A204.1 (cell line): ENCODE data around the gene RPL3.

Source experiments
- FAIRE-seq: peaks from 2 replicates; lab custom pipeline; 2012; peaks lifted over from hg19 to GRCh38; lab: Jason Lieb, UNC

RPL3 gene

DNA sequence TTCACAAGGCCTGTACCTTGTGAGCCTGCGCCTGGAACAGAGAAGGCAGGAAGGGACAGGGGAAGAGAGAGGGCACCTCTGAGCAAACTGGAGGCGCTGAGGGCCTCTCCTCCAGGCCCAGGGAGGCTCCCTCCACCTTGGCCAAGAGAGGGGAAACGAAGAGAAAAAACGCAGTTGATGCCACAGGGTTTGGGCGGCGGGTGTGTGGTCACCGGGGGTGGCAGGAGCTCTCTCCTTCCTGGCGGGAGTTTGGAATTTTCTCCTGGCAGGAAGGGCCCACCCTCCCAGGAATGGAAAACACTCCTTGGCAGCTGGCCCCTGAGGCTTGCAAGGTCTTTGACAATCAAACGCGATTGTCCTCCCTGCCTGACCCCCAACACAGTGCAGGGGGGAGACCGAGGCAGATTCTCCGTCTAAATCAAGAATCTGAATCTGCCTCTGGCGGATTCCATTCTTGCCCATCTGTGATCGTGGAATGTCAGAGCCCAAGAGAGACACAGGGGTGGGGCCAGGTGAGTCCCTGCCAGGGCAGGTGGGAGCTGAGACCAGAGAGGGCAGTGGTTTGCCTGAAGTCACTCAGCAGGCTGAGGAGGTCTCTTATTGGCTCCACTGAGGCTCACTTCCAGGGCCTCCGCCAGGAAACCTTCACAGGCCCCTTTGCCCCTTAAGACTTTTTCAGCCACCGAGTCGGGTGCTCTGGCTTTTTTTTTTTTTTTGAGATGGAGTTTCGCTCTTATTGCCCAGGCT lies 21.0 kb downstream of the RPL3 start:
- no peak for FAIRE-seq

DNA sequence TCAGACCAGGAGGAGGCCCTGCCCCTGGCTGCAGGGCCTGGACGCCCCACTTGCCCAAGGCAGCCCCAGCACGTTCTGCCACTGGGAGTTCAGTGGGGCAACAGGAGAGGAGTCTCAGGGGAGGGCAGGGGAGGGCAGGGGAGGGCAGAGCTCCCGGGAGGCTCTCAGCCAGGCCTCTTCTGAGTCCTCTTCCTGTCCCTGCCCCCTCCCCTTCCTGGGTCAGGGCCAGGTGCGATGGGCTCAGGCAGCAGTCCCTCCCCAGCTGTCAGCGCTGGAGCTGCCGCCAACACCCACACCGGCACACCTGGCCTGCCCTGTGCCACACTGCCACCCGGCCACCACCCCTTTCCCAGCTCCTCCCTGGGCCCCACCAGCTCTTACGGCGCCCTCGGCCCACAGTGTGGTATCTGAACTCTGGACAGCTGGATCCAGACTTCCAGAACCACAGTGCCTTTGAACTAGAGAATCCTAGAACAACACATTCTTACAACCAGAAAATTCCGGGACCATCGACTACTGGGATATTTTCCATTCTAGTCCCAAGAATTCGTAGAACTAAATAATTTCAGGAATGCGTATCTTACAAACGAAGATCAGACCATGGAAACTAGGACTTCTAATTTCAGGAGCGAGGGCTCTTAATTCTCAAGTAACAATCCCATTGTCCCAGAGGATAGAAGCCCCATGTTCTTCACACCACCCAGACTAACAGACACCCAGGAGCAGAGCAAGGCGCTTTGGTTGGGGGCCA lies 21.8 kb downstream of the RPL3 start:
- no peak for FAIRE-seq

DNA sequence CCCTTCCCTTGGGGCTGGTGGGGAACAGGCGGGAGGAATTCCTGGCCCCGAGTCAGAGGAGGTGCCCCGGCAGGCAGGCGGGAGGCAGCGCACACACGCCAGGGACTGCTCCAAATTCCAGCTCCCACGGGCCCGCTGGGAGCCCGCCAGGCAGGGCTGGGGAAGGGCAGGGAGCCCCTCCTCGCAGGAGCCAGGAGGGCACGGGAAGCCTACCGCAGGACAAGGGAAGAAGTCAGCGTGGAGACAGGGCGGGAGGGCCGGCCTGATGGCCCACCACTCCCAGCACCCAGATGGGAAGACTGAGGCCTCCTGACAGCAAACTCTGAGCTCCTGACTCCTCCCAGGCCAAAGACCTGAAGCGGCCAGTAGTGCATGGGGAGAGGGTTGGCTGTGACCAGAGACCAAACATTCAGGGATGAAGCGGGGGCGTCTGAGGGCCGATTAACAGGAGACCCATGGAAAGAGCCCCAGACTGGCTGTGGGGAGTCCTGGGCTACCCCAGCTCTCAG lies 22.4 kb downstream of the RPL3 start:
- FAIRE-seq, result no peak

DNA sequence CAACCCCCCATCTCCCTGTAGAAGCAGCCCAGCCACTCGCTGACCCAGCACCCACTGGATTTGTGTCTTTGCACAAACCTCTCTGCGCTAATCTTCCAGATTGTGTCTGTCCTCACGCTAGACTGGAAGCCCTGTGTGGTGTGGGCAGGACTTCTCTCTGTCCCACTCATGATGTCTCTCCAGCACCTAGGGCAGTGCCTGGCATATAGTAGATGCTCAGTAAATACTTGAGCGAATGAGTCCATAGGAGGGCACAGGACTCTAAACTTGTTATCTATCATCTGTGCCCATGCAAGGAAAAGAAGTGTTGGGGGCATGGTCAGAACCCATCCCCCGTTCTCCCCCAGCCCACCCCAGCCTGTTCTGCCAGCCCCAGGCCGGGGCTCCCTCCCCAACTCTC lies 22.9 kb downstream of the RPL3 start:
- no peak for FAIRE-seq

DNA sequence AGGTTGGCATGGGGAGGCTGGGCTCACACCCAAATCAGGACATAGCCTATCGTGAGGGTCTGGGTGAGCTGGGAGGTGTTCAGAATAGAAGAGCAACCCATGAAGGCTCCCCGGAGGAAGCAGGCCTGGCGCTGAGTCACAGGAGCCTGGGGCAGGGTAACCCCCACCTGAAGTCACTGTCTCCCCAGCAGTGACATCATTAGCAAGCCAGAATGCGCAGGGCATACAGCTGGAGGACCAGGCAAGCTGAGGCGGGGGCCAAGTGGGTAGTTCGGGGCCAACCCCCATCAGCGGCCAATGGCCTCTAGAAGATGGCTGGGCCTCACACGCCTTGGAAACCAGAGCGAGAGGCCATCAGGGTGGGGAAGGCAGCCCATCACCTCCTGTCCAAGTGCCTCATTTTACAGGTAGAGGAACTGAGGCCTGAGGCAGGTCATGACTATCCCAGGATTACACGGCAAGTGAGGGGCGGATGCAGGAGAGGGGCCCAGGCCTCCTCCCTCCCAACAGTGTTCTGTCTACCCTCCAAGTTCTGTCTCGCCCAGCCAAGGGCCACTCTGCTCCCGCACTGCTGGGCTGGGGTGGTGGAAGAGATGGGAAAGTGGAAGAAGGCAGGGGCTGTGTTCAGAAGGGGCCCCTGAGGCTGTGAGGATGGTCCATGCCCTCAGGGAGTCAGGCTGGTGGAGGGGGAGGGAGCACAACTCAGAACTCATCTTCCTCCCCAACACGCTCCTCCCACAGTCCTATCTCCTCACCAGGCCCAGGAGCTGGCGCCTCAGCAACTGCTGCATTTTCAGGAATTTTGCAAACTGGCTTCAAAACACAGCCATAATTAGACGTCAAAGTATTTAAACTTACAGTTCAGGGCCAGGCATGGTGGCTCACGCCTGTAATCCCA lies 24.6 kb downstream of the RPL3 start:
- FAIRE-seq, result no peak

DNA sequence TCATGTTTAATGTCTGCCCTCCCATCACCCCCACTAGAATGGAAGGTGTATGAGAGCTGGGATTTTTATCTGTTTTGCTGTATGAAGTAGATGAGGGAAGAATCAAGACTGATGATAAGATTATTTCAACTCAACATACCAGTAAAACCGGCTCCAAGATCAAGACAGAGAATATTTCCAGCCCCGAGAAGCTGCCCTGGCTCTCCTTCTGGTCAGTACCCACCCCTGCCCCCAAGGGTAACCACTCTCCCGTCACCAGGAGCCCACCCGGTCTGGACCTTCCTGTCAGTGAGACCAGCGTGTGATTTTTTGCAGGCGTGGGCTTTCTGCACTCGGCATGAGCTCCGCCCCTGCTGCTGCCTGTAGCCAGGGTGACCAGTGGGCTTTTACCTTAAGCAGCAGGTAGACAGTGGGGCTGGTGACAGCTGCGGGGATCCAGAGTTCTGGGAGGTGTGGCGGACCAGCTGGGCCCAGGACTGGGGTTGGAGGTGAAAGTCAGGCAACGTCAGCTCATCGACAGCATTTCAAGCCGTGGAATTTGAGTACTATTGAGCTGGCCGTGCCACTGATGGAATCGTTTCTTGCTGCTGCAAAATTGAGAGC lies 25.6 kb downstream of the RPL3 start:
- FAIRE-seq, result no peak

DNA sequence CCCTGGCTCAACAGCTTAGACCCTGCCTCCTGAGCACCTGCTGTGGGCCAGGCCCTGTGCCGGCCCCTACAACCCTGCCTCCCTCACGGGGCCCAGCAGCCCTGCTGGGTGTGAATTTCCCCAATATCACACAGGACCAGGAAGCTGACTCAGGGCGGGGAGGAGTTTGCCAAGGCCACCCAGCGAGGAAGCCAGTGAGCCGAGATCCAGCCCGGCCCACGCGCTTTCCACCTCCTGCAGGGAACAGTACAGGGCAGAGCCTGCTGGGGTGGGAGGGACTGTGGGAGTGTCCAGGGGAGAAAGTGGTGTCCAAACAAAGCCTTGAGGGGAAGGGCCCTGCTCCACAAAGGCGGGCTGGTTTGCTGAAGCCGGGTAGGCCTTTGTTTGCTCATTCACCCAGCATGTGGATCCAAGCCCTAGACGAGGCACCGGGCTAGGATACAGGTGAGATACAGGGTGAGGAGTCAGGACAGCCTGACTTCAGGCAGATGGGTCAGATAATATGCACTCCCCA lies 26.8 kb downstream of the RPL3 start:
- FAIRE-seq, result no peak

DNA sequence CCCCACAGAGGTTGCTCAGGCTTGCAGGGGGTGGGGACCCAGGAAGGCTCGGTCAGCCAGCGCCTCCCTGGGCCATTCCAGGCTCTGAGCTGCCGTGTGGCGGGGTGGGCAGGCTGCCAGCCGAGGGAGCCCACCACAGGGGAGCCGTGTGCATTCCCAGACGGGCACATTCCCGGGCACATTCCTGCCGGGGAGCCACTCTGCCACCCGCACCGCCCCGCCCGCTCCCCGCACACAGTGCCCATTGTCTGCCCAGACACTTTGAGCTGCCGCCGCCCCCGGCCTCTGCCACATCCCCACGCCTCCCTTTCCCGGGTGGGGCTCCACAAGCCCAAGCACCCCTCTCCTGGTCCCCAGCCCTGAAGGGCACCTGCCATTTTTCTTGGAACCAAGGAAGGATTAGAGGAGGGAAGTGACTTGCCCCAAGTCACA lies 27.4 kb downstream of the RPL3 start:
- FAIRE-seq, result no peak

DNA sequence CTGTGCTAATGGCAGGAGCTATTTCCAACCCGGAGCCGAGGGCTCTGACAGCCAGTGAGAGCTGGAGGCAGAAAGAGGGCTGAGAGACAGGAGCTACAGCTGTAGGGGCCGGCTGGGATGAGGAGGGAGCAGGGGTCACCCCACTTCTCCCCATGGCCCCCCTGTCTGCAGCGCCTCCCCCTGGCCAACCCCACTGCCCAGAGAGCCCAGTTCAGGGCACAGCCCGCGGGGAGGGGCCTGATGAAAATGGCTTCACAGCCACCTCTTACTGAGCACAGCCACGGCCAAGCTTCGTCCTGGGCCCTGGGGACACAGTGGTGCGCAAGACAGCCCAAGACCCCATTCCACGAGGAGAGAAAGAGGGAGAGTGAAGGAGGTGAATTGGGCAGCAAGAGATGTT lies 27.9 kb downstream of the RPL3 start:
- no peak for FAIRE-seq

DNA sequence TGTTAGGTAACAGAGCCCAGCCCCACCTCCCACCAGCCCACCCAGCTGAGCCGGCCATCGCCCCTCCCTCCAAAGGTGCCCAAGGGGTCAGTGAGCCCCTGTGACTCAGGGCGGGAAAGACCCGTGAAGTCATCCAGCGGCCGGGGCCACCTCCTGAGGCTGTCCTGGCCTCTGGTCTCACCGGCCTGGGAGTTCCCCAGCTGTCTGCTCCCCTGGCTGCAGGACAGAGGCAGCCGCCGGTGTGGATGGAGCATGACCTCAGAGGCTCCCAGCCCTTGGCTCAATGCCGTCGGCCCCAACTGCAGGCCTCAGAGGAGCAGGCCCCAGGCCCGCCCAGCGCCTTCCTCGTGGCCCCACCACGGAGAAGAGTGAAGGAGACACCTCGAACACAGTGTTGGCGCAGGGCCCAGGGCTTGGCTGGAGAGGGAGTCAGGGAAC lies 28.7 kb downstream of the RPL3 start:
- no peak for FAIRE-seq

DNA sequence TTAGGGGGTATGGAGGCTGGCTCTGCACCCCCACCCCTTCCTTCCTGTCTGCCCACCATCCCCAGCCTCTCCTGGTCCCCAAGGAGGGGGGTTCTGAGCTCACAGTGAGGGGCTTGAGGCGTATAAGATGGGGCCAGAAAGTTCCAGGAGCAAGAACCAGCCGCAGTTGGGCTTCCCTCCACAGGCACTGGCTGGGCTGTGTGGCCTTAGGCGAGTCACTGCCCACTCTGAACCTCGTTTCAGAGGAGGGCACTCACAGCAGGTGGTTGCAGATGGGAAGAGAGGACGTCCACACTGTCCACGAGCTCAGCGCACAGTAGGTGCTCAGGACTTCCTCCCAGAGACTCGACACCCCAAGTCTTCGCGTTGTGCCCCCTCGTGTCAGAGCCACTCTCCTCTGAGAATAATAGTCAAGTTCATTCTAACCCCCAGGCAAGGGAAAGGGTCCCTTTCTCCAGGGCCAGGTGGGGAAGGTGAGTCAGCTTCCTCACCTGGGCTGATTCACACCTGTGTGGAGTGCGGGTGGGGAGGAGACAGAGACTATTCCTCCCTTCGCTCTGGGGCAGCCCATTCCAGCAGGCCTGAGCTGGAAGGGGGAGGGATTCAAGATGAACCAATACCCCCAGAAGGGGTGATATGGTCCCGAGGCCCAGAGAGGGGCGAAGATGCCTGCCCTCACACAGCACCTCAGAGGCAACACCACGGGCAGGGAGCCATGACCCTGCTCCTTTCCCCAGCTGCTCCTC lies 29.3 kb downstream of the RPL3 start:
- FAIRE-seq, result no peak

DNA sequence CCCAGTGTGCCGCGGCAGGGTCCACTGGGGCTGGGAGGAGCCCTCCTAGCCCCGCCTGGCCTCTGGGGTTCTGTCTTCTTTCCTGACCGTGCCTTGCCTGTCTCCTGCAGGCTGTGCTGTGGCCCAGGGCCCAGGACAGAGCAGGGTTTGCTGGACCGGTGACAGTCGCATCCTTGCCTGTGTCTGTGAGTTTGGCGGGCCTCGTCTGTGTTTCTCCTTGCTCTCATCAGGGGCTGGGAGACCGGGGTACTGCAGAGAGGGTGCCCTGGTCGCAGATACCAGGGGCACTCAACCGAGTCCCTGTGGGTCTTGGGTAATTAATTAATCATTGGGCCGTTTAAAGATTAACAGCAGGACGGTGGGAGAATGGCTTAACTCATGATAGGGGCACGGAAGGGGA lies 29.9 kb downstream of the RPL3 start:
- no peak for FAIRE-seq

DNA sequence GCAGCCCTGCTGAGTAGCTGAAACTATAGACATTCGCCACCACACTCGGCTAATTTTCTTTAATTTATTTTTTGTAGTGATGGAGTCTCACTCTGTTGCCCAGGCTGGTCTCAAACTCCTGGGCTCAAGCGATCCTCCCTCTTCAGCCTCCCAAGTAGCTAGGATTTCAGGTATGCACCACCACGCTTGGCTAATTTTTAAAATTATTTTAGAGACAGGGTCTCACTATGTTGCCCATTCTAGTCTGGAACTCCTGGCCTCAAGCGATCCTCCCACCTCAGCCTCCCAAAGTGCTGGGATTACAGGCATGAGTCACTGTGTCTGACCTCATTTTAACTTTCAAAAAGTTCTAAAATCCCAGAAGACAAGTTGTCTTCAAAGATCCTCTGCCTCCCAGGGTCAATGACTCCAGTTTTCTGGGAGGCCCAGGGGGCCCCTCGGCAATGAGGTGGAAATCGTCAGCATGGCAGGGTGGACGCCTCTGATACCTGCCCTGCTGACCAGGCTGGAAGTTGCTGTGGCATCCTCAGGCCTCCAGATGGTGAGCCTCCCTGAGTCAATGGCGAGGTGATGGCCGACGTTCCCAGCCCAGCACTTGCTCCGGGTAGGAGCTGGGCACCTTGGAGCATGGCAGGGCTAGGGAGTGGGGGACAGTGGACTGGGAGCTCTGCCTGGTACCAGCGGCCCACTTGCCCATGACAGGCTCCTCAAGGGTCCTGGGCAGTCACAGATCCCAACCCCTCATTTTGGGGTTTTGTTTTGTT lies 31.1 kb downstream of the RPL3 start:
- FAIRE-seq, result no peak

DNA sequence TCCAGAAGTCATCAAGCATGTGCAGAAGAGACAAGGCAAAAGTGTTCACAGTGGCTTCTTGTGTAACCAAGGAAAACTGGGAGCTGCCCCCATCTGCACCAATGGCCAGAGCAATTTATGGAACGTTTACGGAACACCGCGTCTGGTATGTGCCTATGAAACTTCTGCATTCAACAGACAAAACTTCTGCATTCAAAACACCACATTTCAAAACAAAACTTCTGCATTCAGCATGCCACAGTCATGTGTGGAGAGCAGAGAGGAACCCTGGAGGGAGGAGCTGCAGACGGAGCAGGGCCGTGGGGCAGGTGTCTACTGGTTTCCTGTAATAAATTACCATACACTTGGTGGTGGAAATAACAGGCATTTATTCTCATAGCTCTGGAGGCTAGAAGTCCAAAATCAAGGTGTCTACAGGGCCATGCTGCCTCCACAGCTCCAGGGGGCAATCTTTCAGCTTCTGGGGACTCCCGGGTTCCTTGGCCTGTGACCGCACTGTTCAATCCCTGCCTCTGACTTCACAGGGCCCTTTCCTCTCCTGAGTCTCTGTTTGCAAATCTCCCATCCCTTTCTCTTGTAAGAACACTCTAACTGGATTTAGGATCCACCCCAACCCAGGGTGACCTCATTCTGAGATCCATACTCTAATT lies 32.2 kb downstream of the RPL3 start:
- FAIRE-seq, result no peak

DNA sequence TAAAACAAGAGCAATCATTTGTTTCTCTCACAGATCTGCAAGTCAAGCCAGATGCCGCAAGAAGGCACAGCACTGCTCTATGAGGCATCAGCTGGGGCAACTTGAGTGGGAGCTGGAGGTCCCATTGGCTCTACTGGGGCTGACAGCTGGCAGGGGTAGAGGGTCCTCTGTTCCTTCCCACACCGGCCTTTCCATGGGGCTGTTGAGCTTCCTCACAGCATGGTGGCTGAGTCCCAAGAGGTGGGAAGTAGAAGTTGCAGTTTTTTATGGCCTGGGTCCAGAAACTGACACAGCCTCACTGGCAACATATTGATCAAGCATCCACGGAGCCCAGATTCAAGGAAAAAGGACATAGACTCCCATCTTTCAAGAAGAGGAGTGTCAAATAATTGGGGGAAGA lies 34.4 kb downstream of the RPL3 start:
- no peak for FAIRE-seq

DNA sequence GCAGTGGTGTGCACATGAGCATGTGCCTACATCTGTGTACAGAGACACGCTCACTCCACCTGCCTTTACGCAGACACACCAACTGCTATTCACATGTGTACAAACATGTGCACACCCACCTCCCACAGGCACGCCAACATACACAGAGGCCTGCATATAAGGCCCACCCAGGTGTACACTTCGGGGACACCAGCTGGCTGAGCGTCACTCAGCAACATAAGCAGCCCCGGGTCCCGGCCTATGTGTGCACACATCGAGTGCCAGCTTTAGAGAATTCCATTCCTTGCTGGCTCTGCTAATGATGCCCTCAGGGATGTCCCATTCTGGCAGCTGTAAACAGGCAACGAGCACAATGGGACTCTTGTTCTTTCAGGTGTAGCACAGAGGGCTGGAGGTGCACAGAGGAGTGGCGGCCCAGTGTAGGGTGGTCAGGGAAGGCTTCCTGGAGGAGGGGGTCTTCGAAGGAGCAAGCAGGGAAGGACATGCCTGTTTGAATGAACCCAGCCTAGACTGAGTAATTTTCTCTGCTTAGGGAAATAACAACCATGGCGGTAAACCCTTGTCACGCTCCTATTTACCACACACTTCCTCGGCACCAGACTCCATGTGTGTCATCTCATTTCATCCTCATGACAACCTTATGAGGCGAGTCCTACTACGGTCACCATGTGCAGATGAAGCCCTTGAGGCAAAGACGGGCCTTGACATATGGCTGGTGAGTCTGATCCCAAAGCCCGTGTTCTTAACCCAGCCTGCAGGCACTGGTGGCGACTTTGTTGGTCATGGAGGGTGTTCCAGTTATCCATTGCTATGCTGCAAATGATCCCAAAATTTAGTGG lies 35.1 kb downstream of the RPL3 start:
- FAIRE-seq, result no peak

DNA sequence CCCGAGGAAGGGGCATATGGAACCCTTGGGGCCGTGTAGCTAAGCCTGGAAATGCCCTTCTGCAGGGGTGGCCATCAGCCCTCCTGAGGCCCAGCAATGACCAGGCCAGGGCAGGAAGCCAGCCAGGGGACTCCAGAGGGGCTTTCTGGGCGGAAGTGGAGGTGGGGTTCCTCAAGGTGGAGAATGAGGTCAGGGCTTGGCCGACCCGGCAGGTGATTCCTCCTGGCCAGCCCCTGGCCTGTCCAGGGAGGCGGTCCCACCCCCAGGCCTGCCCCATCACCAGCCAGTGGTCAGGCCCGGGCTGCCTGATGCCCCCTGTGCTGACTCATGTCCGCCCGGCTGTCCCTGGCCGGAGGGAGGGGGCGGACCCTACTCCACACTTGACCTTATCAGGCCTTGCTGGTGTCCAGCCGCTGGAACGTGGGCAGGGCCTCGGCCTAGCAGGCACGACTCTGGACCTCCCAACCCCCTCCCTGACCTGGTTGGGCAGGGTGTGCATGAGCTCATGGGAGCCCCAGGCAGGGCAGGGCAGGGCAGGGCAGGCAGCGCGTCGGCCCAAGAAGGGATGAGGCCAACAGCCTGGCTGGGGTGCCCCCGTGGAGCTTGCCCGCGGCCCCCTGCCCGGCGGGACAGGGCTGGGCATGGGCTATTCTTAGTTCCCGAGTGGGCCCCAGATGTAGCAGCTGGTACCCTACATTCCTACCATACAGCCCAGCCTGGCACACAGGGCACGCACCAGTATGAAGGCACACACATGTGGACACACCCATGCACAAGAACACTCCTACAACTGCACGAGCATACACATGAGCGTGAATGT lies 35.9 kb downstream of the RPL3 start:
- FAIRE-seq, result no peak
